WI38 (cell line): Measurements from ENCODE around the gene ELOF1.
"Not testable (repeated sequence)": the region's sequence is repeated elsewhere in the genome, so short reads cannot be mapped to it uniquely, and the experiment has no call there.

Experiments
- H3K4me3 ChIP-seq: 2 replicates; pipeline ENCODE4 v1.5.1; 2011; ENCODE audit warnings: low read depth, mild to moderate bottlenecking, control low read depth, low read length
- CTCF ChIP-seq: IDR thresholded peaks from 2 replicates; pipeline ENCODE4 v1.5.1; 2012; ENCODE audit warnings: low read depth, mild to moderate bottlenecking, control low read depth, low read length

Gene ELOF1

GRCh38 chr19:11578258-11579142, 19.5 kb upstream of the ELOF1 start:
- H3K4me3 ChIP-seq = no peak overlapping the region
- no peak for TF ChIP-seq CTCF

GRCh38 chr19:11577451-11578257, 18.6 kb upstream of the ELOF1 start, which contains the start of gene ACP5:
Gene ACP5, minus strand, starts transcription at chr19:11577645. Its CDS starts 328 bp downstream, at chr19:11577317.
- no peak for TF ChIP-seq CTCF
- no peak within 1 kb of the TSS for H3K4me3 ChIP-seq

- no peak for TF ChIP-seq CTCF
- no peak overlapping the region for H3K4me3 ChIP-seq
Measured at GRCh38 chr19:11576227-11576626, 17.2 kb upstream of the ELOF1 start.

GRCh38 chr19:11574689-11575088, 15.7 kb upstream of the ELOF1 start:
- no peak for TF ChIP-seq CTCF
- no peak overlapping the region for H3K4me3 ChIP-seq

- H3K4me3 ChIP-seq = not testable (repeated sequence)
Measured at GRCh38 chr19:11573763-11574162, 14.7 kb upstream of the ELOF1 start.

GRCh38 chr19:11573354-11573753, 14.3 kb upstream of the ELOF1 start:
- not testable (repeated sequence) for H3K4me3 ChIP-seq

- TF ChIP-seq CTCF = no peak
- no peak overlapping the region for H3K4me3 ChIP-seq
Measured at GRCh38 chr19:11570039-11570462, 11.0 kb upstream of the ELOF1 start.

- H3K4me3 ChIP-seq = no peak overlapping the region
- no peak for TF ChIP-seq CTCF
Measured at GRCh38 chr19:11566164-11566563, 7.1 kb upstream of the ELOF1 start.

GRCh38 chr19:11565649-11565980, 6.6 kb upstream of the ELOF1 start:
- not testable (repeated sequence) for H3K4me3 ChIP-seq

- H3K4me3 ChIP-seq = not testable (repeated sequence)
Measured at GRCh38 chr19:11564082-11564807, 5.2 kb upstream of the ELOF1 start.
